Measurements from ENCODE around the gene ZNF398.

ZNF398 gene

GRCh38 chr7:149196705-149197171 is 49.5 kb downstream of the ZNF398 start:
- no peak for DNase-seq (ENCODE audit: low read depth in 3 of 3)

- no peak for DNase-seq (ENCODE audit: low read depth in 3 of 3)
Observed at GRCh38 chr7:149197675-149198074, 50.4 kb downstream of the ZNF398 start.

GRCh38 chr7:149198161-149198816 is 51.0 kb downstream of the ZNF398 start:
- DNase-seq (ENCODE audit: low read depth in 3 of 3) = no peak

GRCh38 chr7:149199234-149199995 is 52.2 kb downstream of the ZNF398 start:
- DNase-seq (ENCODE audit: low read depth in 3 of 3) = no peak

- DNase-seq (ENCODE audit: low read depth in 3 of 3) = no peak
Observed at GRCh38 chr7:149202831-149203231, 55.6 kb downstream of the ZNF398 start.

- no peak for DNase-seq (ENCODE audit: low read depth in 3 of 3)
Observed at GRCh38 chr7:149205690-149206381, 58.6 kb downstream of the ZNF398 start.

- DNase-seq (ENCODE audit: low read depth in 3 of 3) = no peak
Observed at GRCh38 chr7:149207324-149208035, 60.2 kb downstream of the ZNF398 start.

GRCh38 chr7:149209518-149210269 is 62.4 kb downstream of the ZNF398 start:
- DNase-seq (ENCODE audit: low read depth in 3 of 3) = peak; percentile 48 to 87 (median 69)

- DNase-seq (ENCODE audit: low read depth in 3 of 3) = no peak
Observed at GRCh38 chr7:149210551-149210950, 63.3 kb downstream of the ZNF398 start.

- DNase-seq (ENCODE audit: low read depth in 3 of 3) = no peak
Observed at GRCh38 chr7:149214020-149214720, 66.9 kb downstream of the ZNF398 start.

- DNase-seq (ENCODE audit: low read depth in 3 of 3) = no peak
Observed at GRCh38 chr7:149216402-149216801, 69.1 kb downstream of the ZNF398 start.

- DNase-seq (ENCODE audit: low read depth in 3 of 3) = no peak
Observed at GRCh38 chr7:149217570-149217969, 70.3 kb downstream of the ZNF398 start.

GRCh38 chr7:149218469-149219420 is 71.5 kb downstream of the ZNF398 start:
- no peak for DNase-seq (ENCODE audit: low read depth in 3 of 3)

GRCh38 chr7:149220534-149220933 is 73.3 kb downstream of the ZNF398 start:
- DNase-seq (ENCODE audit: low read depth in 3 of 3) = no peak

- no peak for DNase-seq (ENCODE audit: low read depth in 3 of 3)
Observed at GRCh38 chr7:149223176-149223575, 75.9 kb downstream of the ZNF398 start.

- no peak for DNase-seq (ENCODE audit: low read depth in 3 of 3)
Observed at GRCh38 chr7:149223761-149224160, 76.5 kb downstream of the ZNF398 start.

- no peak for DNase-seq (ENCODE audit: low read depth in 3 of 3)
Observed at GRCh38 chr7:149224352-149224751, 77.1 kb downstream of the ZNF398 start.

- DNase-seq (ENCODE audit: low read depth in 3 of 3) = no peak
Observed at GRCh38 chr7:149225106-149225505, 77.9 kb downstream of the ZNF398 start.

- DNase-seq (ENCODE audit: low read depth in 3 of 3) = no peak
Observed at GRCh38 chr7:149225656-149226055, 78.4 kb downstream of the ZNF398 start.
